Vagina (tissue), 2 donors: ENCODE data around the gene PDIA6.

Source experiments
- CTCF ChIP-seq, 3 experiments: fragments of 450-650 bp in 2 of 3; fragments of 200-600 bp in 1 of 3; sonication (generic) in 1 of 3; IDR thresholded peaks; one replicate each; pipeline ENCODE4 v1.5.1; 2017 to 2019; ENCODE audit warnings: antibody characterized with exemption in 3 of 3, mild to moderate bottlenecking in 2 of 3, moderate library complexity in 2 of 3
- POLR2A ChIP-seq, 2 donors: fragments of 450-650 bp; IDR thresholded peaks; one replicate each; pipeline ENCODE4 v1.6.1; 2017; ENCODE audit warnings: antibody characterized with exemption in 2 of 2, mild to moderate bottlenecking in 2 of 2, moderate library complexity in 2 of 2

GRCh38 chr2:10831400-10831985 lies 18.9 kb upstream of the PDIA6 start:
- no peak for TF ChIP-seq CTCF (IDR thresholded peaks at IDR 0.05)
- no peak for TF ChIP-seq POLR2A (IDR thresholded peaks at IDR 0.05)
